PC-3 (cell line): ENCODE measurements around the gene DOK7.

ENCODE experiments used
- EZH2phosphoT487 ChIP-seq: fragments of 300-600 bp; sonication (generic); IDR thresholded peaks from 2 replicates; pipeline ENCODE4 v1.6.1; 2018; ENCODE audit warnings: mild to moderate bottlenecking, antibody characterized with exemption, low read length, borderline replicate concordance
- TF ChIP-seq, protein P1 (sequence below): fragments of 300-600 bp; sonication (generic); conservative IDR thresholded peaks from 2 replicates; pipeline ENCODE4 v1.5.1; 2017; ENCODE audit warnings: antibody characterized with exemption, low read depth, mild to moderate bottlenecking, low read length

DNA sequence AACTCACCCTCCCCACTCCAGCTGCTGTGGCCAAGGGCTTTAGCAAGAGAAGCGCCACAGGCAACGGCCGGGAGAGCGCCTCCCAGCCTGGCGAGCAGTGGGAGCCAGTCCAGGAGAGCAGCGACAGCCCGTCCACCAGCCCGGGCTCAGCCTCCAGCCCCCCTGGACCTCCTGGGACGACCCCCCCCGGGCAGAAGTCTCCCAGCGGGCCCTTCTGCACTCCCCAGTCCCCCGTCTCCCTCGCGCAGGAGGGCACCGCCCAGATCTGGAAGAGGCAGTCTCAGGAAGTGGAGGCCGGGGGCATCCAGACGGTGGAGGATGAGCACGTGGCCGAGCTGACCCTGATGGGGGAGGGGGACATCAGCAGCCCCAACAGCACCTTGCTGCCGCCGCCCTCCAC, 32.6 kb upstream of the DOK7 start:
- TF ChIP-seq, protein P1, sequence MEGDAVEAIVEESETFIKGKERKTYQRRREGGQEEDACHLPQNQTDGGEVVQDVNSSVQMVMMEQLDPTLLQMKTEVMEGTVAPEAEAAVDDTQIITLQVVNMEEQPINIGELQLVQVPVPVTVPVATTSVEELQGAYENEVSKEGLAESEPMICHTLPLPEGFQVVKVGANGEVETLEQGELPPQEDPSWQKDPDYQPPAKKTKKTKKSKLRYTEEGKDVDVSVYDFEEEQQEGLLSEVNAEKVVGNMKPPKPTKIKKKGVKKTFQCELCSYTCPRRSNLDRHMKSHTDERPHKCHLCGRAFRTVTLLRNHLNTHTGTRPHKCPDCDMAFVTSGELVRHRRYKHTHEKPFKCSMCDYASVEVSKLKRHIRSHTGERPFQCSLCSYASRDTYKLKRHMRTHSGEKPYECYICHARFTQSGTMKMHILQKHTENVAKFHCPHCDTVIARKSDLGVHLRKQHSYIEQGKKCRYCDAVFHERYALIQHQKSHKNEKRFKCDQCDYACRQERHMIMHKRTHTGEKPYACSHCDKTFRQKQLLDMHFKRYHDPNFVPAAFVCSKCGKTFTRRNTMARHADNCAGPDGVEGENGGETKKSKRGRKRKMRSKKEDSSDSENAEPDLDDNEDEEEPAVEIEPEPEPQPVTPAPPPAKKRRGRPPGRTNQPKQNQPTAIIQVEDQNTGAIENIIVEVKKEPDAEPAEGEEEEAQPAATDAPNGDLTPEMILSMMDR, result no peak
- no peak for TF ChIP-seq EZH2phosphoT487
